HG02678 (cell line): ENCODE data around the gene MTHFR.

Experiments used
- ATAC-seq: cut with Tn5 transposase; IDR thresholded peaks from one replicate; pipeline ENCODE4 v1.9.1; 2021; ENCODE audit warnings: mild to moderate bottlenecking, moderate library complexity; ENCODE audit not compliant: unreplicated experiment

MTHFR gene

GRCh38 chr1:11805422-11806306, at the start of gene MTHFR, which contains the start of gene CLCN6:
MTHFR (minus strand) TSS chr1:11805964; CDS start chr1:11803116, 2,848 bp downstream.
CLCN6 (plus strand) TSS chr1:11806191; CDS start chr1:11806263, 72 bp downstream.
- ATAC-seq: peak; percentile 85

DNA sequence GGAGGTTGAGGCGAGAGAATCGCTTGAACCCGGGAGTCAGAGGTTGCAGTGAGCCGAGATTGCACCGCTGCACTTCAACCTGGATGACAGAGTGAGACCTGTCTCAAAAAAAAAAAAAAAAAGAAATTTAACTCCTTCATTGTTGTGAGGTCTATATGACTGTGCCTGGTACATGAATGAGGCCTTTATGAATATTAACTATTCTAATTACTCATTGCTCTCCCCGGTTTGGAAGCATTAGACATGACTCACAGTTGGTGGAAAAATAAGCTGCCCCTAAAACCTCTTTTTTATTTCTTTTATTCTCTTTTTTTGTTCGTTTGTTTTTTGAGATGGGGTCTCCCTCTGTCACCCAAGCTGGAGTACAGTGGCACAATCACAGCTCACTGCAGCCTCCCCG, 49.7 kb upstream of the MTHFR start:
- no peak for ATAC-seq

DNA sequence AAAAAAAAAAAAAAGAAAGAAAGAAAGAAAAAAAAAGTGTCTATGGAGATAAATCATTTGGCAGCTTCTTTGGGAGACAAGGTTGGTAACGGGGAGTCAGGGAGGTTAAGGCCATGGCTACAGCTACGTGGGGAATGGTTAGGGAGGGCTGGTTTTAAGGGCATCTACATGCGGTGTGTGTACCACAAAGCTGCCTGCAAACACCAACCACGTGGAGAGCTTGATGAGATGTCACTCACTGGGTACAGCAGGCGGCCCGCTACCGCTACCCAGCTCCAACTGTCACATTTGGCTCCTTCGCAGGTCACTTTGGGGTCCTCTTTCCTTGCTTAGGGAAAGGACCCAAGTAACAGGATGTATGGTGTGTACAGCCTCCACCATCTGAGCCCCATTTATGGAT, 48.8 kb upstream of the MTHFR start:
- no peak for ATAC-seq

DNA sequence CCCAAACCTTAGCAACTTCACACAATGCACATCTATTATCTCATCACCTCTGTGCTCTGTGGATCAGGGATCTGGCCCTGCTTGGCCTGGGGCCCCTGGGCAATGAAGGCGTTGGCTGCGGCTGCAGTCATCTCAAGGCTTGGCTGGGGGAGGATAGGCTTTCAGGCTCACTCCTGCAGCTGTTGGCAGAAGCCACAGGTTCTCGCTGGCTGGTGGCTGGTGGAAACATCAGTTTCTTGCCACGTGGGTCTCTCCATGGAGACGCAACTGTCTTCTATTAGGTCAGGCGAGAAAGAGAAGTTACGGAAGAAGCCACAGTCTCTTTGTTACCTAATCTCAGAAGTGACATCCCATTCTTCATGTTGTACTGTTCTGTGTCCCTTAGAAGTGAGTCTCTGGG, 45.4 kb upstream of the MTHFR start:
- ATAC-seq: no peak

GRCh38 chr1:11850156-11850555, 44.4 kb upstream of the MTHFR start:
- no peak for ATAC-seq

- ATAC-seq: no peak
Measured at GRCh38 chr1:11848373-11848700, 42.6 kb upstream of the MTHFR start.

- ATAC-seq: no peak
Measured at GRCh38 chr1:11847667-11848372, 42.1 kb upstream of the MTHFR start, which contains the start of gene NPPA. NPPA (minus strand) TSS chr1:11847783; CDS start chr1:11847684, 99 bp downstream.

GRCh38 chr1:11845641-11846335, 40.0 kb upstream of the MTHFR start:
- ATAC-seq: no peak

- no peak for ATAC-seq
Measured at GRCh38 chr1:11842154-11843041, 36.6 kb upstream of the MTHFR start.

- no peak for ATAC-seq
Measured at GRCh38 chr1:11841245-11842153, 35.7 kb upstream of the MTHFR start.

DNA sequence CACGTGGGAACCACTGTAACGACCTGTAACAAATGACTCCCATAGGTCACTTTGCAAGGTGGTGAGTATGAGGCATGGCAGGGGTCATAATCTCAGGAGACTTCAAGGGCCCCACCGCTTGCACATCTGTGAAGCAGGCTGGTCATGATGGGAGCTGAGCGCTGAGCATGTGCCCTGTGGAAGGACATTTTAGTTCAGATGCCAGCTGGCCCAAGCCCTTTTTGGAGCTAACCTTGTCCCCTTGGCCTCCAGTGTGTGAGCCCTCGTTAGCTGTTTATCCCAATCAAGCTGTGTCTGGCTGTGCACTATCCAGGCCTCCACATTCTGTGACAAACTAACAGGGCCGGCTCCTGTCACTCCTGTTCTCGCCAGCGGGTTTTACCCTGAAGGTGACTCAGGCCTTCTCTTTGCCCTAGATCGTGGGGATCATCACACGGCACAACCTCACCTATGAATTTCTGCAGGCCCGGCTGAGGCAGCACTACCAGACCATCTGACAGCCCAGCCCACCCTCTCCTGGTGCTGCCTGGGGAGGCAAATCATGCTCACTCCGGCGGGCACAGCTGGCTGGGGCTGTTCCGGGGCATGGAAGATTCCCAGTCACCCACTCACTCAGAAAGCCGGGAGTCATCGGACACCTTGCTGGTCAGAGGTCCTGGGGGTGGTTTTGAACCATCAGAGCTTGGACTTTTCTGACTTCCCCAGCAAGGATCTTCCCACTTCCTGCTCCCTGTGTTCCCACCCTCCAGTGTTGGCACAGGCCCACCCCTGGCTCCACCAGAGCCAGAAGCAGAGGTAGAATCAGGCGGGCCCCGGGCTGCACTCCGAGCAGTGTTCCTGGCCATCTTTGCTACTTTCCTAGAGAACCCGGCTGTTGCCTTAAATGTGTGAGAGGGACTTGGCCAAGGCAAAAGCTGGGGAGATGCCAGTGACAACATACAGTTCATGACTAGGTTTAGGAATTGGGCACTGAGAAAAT, 34.3 kb upstream of the MTHFR start:
- ATAC-seq: no peak

DNA sequence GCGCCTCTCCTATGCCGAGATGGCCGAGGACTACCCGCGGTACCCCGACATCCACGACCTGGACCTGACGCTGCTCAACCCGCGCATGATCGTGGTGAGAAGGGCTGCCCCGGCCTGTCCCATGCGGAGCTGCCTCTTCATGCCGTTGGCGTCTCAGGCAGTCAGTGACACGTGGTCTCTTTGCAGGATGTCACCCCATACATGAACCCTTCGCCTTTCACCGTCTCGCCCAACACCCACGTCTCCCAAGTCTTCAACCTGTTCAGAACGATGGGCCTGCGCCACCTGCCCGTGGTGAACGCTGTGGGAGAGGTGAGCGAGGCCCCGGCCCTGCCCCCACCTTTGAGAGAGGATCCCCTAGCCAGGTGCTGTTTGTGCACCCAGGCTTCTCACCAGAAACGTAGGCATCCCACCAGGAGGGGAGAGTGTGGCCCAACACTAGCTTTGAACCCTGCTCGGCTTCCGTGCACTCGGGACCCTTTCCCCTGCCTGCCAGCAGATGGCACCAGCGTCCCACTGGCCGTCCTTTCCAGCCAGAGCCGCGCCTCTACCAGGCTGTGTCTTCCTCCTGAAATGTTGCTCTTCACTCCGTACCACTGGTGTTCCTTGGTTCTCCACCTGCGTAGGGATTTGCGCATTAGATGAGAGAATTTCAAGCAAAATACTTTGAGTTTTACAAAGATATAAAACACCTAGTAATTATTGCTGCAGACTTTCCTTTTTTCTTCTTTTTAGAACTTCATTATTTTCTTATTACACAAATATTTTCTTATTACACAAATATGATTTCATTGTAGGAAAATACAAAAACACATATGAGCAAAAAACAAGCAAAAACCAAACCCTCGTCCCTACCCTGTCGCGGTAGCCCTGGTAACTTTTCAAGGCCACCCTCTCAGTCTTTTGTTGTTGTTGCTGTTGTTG, 32.8 kb upstream of the MTHFR start:
- ATAC-seq: no peak

- ATAC-seq: no peak
Measured at GRCh38 chr1:11837767-11838348, 32.1 kb upstream of the MTHFR start.

- ATAC-seq: no peak
Measured at GRCh38 chr1:11836955-11837766, 31.4 kb upstream of the MTHFR start.

DNA sequence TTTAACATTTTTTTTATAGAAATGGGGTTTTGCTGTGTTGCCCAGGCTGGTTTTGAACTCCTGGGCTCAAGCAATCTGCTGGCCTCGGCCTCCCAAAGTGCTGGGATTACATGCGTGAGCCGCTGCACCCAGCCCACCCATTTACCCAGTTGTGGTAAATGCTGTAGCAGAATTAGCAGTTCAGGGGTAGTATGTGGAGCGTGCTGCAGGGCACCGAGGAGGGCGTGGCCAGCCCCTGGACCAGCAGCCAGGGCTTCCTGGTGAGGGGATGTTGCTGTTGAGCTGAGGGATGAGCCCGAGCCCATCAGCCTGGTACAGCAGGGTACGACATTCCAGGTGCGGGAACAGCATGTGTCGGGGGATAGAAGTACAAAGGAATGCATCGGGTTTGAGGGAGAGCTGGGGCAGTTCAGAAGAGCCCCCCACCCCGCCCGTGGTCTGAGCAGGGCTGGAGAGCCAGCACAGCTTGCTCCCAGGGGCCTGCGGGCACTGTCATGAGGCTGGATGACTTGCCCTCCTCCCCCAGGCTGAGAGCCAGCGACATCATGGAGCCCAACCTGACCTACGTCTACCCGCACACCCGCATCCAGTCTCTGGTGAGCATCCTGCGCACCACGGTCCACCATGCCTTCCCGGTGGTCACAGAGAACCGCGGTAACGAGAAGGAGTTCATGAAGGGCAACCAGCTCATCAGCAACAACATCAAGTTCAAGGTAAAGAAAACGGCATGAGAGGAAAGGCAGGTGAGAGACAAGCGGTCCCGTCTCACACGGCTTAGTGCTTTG, 29.9 kb upstream of the MTHFR start:
- ATAC-seq: no peak
